ENCODE measurements around the gene CLNK. TPM values are rescaled to one million over a fixed set of nuclear protein-coding genes. Genes with fewer than 3 reads are reported as not detected.

The CLNK gene
- total RNA-seq, 4 donors from 2014 or later: 0.17 TPM; not detected in 3

DNA sequence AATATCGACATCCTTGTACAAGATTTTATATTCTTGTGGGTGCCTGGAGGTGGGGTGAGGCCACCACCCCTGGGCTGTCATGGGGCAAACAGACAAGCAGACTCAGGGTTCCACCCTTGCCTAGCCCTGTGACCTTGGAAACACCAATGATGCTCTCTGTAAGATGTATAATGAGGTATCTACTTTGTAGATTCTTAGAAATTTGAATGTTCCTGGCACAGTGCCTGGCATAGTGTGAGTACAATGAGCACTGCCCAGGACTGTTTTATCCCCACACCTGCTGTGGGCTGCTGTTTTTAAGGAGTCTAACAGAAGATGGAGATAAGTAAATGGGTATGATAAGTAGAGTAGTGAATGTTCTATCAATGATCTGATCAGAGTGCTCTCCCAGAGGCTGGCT, 230.4 kb downstream of the CLNK start:
- TF ChIP-seq CTCF (IDR thresholded peaks at IDR 0.05; ENCODE audit: low read depth): no peak

DNA sequence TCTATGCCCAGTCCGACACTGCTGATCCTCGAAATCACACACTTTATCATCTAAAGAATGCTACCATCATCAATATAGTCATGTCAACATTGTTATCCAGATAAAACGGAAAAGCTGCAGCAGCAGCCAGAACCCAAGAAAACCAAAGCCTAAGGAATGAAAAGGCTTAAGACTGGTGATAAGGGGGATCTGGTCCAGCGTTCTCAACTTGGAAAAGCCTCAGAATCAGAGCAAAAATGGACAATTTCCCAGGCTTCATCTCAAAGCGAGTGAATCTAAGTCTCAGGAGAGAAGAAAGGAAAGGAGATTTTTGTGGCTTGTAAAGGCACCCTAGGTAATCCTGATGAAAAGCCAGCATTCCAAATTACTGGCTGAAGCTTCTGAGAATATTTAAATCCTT, 235.6 kb downstream of the CLNK start:
- TF ChIP-seq CTCF (IDR thresholded peaks at IDR 0.05; ENCODE audit: low read depth): no peak

DNA sequence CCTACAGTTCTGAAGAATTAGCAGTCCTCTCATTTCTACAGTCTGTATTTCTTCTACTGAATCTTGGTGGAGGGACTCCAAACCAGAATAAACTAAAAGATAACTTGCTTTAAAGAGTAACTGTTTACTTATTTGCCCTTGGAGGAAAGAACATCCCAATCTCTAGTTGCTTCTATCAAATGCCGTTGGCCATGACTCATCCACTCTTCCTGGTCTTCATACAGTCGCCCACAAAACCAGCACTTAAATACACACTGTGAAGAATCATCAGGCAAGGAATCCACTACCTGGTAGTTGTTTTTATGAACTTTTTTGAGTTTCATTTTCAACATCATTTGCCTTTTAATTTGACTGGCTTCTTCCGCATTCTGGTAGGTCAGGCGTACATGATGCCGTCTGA, 241.6 kb downstream of the CLNK start:
- TF ChIP-seq CTCF (IDR thresholded peaks at IDR 0.05; ENCODE audit: low read depth): no peak

GRCh38 chr4:10441512-10441911, 243.1 kb downstream of the CLNK start:
- no peak for TF ChIP-seq CTCF (IDR thresholded peaks at IDR 0.05; ENCODE audit: low read depth)

DNA sequence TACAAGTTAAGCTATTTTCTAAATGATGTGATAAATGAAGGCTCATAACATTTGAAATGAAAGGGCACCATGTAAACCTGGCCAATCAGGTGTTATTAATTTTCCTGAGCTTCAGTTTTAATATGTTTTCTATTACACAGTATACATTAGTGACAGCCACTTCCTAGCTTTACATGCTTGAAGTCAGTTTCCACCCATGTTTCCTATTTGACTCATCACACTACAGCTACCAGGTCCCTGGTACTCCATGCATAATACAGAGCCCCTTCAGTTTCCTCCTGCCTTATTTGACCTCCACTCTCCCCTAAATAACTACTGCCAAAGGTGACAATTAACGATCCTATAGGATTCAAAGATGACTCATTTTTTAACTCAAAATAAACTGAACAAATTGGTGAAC, 245.6 kb downstream of the CLNK start:
- TF ChIP-seq CTCF (IDR thresholded peaks at IDR 0.05; ENCODE audit: low read depth): no peak

DNA sequence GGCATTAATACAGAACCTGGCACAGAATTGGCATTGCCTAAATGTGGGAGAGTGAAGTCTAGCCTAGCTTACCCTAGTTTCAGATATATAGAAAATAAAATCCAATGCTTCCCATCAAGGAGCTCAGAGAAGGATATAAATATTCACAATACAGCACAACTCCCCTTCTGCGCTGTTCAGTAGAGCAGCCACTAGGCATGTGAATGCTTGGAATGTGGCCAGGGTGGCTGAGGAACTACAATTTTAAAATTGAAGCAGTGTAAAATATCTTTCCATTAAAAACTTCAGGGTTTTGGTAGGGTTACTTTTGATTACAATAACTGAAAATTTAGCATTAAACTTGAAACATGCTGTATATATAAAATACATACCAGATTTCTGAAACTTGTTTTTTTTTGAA, 246.8 kb downstream of the CLNK start:
- no peak for TF ChIP-seq CTCF (IDR thresholded peaks at IDR 0.05; ENCODE audit: low read depth)

Other genes starting within 250 kb of the CLNK start
- gene ZNF518B, start 227.3 kb downstream of the CLNK start, total RNA-seq: 10 to 100 TPM; 14.7 to 27.4 (median 22.7) TPM